OCI-LY1 (cell line): Measurements from ENCODE around the gene COPS7A.

Experiments used
- H2AFZ ChIP-seq: fragments of 200-600 bp; sonication (generic), shearing (Covaris generic); 2 replicates; pipeline ENCODE4 v1.6.0; 2014; ENCODE audit warnings: antibody characterized with exemption, mild to moderate bottlenecking, low read length
- H3F3A ChIP-seq: fragments of 200-600 bp; sonication (generic), shearing (Covaris generic); 2 replicates; pipeline ENCODE4 v1.6.0; 2014; ENCODE audit warnings: mild to moderate bottlenecking, antibody characterized with exemption, low read length, moderate library complexity; ENCODE audit not compliant: insufficient read depth
- H3K27ac ChIP-seq: fragments of 200-600 bp; sonication (generic); 2 replicates; pipeline ENCODE4 v1.5.1; 2014; ENCODE audit warnings: low read length, mixed run types, mild to moderate bottlenecking, low read depth; ENCODE audit not compliant: poor library complexity, severe bottlenecking
- H3K27me3 ChIP-seq: fragments of 200-600 bp; sonication (generic); 2 replicates; pipeline ENCODE4 v1.6.0; 2014; ENCODE audit warnings: antibody characterized with exemption, mild to moderate bottlenecking, low read length, moderate library complexity; ENCODE audit not compliant: insufficient read depth
- H3K36me3 ChIP-seq: fragments of 200-600 bp; sonication (generic); 2 replicates; pipeline ENCODE4 v1.6.1; 2014; ENCODE audit warnings: mild to moderate bottlenecking, antibody characterized with exemption, low read length, moderate library complexity, mixed read lengths; ENCODE audit not compliant: insufficient read depth
- H3K4me1 ChIP-seq: fragments of 200-600 bp; sonication (generic); 2 replicates; pipeline ENCODE4 v1.5.1; 2014; ENCODE audit warnings: mild to moderate bottlenecking, low read length, moderate library complexity; ENCODE audit not compliant: insufficient read depth, severe bottlenecking
- H3K4me2 ChIP-seq: fragments of 200-600 bp; sonication (generic), shearing (Covaris generic); 2 replicates; pipeline ENCODE4 v1.6.1; 2014; ENCODE audit warnings: low read length
- H3K4me3 ChIP-seq: fragments of 200-600 bp; sonication (generic); 2 replicates; pipeline ENCODE4 v1.5.1; 2014; ENCODE audit warnings: low read length, low read depth, mild to moderate bottlenecking, mixed read lengths; ENCODE audit not compliant: poor library complexity, severe bottlenecking
- H3K79me2 ChIP-seq: fragments of 200-600 bp; shearing (Covaris generic); 2 replicates; pipeline ENCODE4 v1.6.1; 2016; ENCODE audit warnings: mixed run types, low read length, mixed read lengths; ENCODE audit not compliant: insufficient read depth
- H3K9ac ChIP-seq: fragments of 200-600 bp; sonication (generic), shearing (Covaris generic); 2 replicates; pipeline ENCODE4 v1.6.1; 2014; ENCODE audit warnings: mild to moderate bottlenecking, low read length, mixed read lengths
- H3K9me2 ChIP-seq: fragments of 200-600 bp; sonication (generic), shearing (Covaris generic); 2 replicates; pipeline ENCODE4 v1.6.1; 2014; ENCODE audit warnings: low read depth, mild to moderate bottlenecking, low read length, mixed read lengths
- H3K9me3 ChIP-seq: fragments of 200-600 bp; shearing (Covaris generic); 2 replicates; pipeline ENCODE4 v1.6.1; 2014; ENCODE audit warnings: low read length, mixed read lengths
- H4K20me1 ChIP-seq: fragments of 200-600 bp; sonication (generic), shearing (Covaris generic); 2 replicates; pipeline ENCODE4 v1.6.0; 2016; ENCODE audit warnings: mild to moderate bottlenecking, low read length; ENCODE audit not compliant: insufficient read depth
- CTCF ChIP-seq: fragments of 200-600 bp; sonication (generic), shearing (Covaris generic); IDR thresholded peaks from 2 replicates; pipeline ENCODE4 v1.5.1; 2017; ENCODE audit warnings: mild to moderate bottlenecking, antibody characterized with exemption, low read length, moderate library complexity, mixed read lengths
- EZH2 ChIP-seq: fragments of 200-600 bp; sonication (generic), shearing (Covaris generic); IDR thresholded peaks from 2 replicates; pipeline ENCODE4 v1.8.0; 2017; ENCODE audit warnings: borderline replicate concordance, mixed run types, mild to moderate bottlenecking, antibody characterized with exemption, low read length, moderate library complexity, mixed read lengths

Gene COPS7A

GRCh38 chr12:6770094-6770493, 46.2 kb downstream of the COPS7A start:
- Histone ChIP-seq H4K20me1 (no peaks in the 10 kb centered on the region), H3K79me2 (no peaks in the 10 kb centered on the region), H3K36me3 (no peaks in the 10 kb centered on the region), H3K4me1 (peaks cover 22% of the 10 kb centered on the region), H3K4me2 (no peak overlapping the region), H3F3A (no peaks in the 10 kb centered on the region), H3K9ac (no peak overlapping the region), H3K27me3 (peaks cover 19% of the 10 kb centered on the region; the same call in 1 of the 2 replicates), H3K4me3 (no peak overlapping the region), H3K9me3 (no peaks in the 10 kb centered on the region), H3K27ac (no peak overlapping the region), H2AFZ (no peak overlapping the region), H3K9me2 (no peaks in the 10 kb centered on the region)
- TF ChIP-seq CTCF (no peak), EZH2 (no peak)

- Histone ChIP-seq H3K27ac (no peak overlapping the region), H3K9me3 (no peaks in the 10 kb centered on the region), H3K9ac (no peak overlapping the region), H3K79me2 (no peaks in the 10 kb centered on the region), H3F3A (no peaks in the 10 kb centered on the region), H2AFZ (no peak overlapping the region), H3K4me2 (no peak overlapping the region), H3K4me3 (no peak overlapping the region), H4K20me1 (no peaks in the 10 kb centered on the region), H3K9me2 (no peaks in the 10 kb centered on the region), H3K27me3 (peaks cover 19% of the 10 kb centered on the region; the same call in 1 of the 2 replicates), H3K36me3 (no peaks in the 10 kb centered on the region), H3K4me1 (peaks cover 17% of the 10 kb centered on the region)
- TF ChIP-seq CTCF (no peak), EZH2 (no peak)
Observed at GRCh38 chr12:6770600-6770999, 46.8 kb downstream of the COPS7A start.

GRCh38 chr12:6771091-6771495, 47.2 kb downstream of the COPS7A start:
- Histone ChIP-seq H3F3A (no peaks in the 10 kb centered on the region), H3K4me1 (peaks cover 12% of the 10 kb centered on the region), H3K27ac (no peak overlapping the region), H3K27me3 (peaks cover 19% of the 10 kb centered on the region; the same call in 1 of the 2 replicates), H3K9me2 (no peaks in the 10 kb centered on the region), H3K9me3 (no peaks in the 10 kb centered on the region), H3K79me2 (no peaks in the 10 kb centered on the region), H3K4me2 (no peak overlapping the region), H4K20me1 (no peaks in the 10 kb centered on the region), H2AFZ (no peak overlapping the region), H3K9ac (no peak overlapping the region), H3K4me3 (no peak overlapping the region), H3K36me3 (no peaks in the 10 kb centered on the region)
- TF ChIP-seq EZH2 (no peak), CTCF (no peak)
